GM19043 (cell line): ENCODE measurements around the gene ST3GAL5.
"Not testable (repeated sequence)": the region's sequence is repeated elsewhere in the genome, so short reads cannot be mapped to it uniquely, and the experiment has no call there.

ENCODE experiments used
- ATAC-seq: cut with Tn5 transposase; IDR thresholded peaks from one replicate; pipeline ENCODE4 v1.9.1; 2021; ENCODE audit warnings: low read depth; ENCODE audit not compliant: unreplicated experiment

The ST3GAL5 gene

GRCh38 chr2:85888684-85889626 is at the start of gene ST3GAL5:
ST3GAL5 (minus strand) TSS chr2:85888990; CDS start chr2:85888905, 85 bp downstream.
- ATAC-seq: peak; percentile 80

- no peak for ATAC-seq
Observed at GRCh38 chr2:85938456-85938855, 49.7 kb upstream of the ST3GAL5 start.

GRCh38 chr2:85937069-85937439 is 48.3 kb upstream of the ST3GAL5 start:
- ATAC-seq: no peak

GRCh38 chr2:85936421-85937068 is 47.8 kb upstream of the ST3GAL5 start:
- ATAC-seq: no peak

GRCh38 chr2:85935746-85936208 is 47.0 kb upstream of the ST3GAL5 start:
- no peak for ATAC-seq

GRCh38 chr2:85935170-85935745 is 46.5 kb upstream of the ST3GAL5 start:
- ATAC-seq: no peak

GRCh38 chr2:85933753-85934594 is 45.2 kb upstream of the ST3GAL5 start:
- no peak for ATAC-seq

- ATAC-seq: not testable (repeated sequence)
Observed at GRCh38 chr2:85931151-85931550, 42.4 kb upstream of the ST3GAL5 start.

GRCh38 chr2:85930129-85931124 is 41.6 kb upstream of the ST3GAL5 start:
- ATAC-seq: no peak

- no peak for ATAC-seq
Observed at GRCh38 chr2:85929096-85930050, 40.6 kb upstream of the ST3GAL5 start.

GRCh38 chr2:85926931-85927661 is 38.3 kb upstream of the ST3GAL5 start:
- ATAC-seq: no peak

- ATAC-seq: no peak
Observed at GRCh38 chr2:85926526-85926925, 37.7 kb upstream of the ST3GAL5 start.

GRCh38 chr2:85925216-85925671 is 36.5 kb upstream of the ST3GAL5 start:
- no peak for ATAC-seq

GRCh38 chr2:85924522-85924921 is 35.7 kb upstream of the ST3GAL5 start:
- ATAC-seq: no peak

- no peak for ATAC-seq
Observed at GRCh38 chr2:85922199-85922598, 33.4 kb upstream of the ST3GAL5 start.

- no peak for ATAC-seq
Observed at GRCh38 chr2:85921659-85922058, 32.9 kb upstream of the ST3GAL5 start.

GRCh38 chr2:85920810-85921545 is 32.2 kb upstream of the ST3GAL5 start:
- no peak for ATAC-seq
